CD4-positive, alpha-beta T cell treated with Interferon gamma for 1 hour (primary cell): ENCODE measurements around the gene PDLIM5.
"Not testable (repeated sequence)": the region's sequence is repeated elsewhere in the genome, so short reads cannot be mapped to it uniquely, and the experiment has no call there.

Experiments
- DNase-seq: peaks from one replicate; pipeline ENCODE4 v3.0.0-alpha.2; 2020

Gene PDLIM5

DNA sequence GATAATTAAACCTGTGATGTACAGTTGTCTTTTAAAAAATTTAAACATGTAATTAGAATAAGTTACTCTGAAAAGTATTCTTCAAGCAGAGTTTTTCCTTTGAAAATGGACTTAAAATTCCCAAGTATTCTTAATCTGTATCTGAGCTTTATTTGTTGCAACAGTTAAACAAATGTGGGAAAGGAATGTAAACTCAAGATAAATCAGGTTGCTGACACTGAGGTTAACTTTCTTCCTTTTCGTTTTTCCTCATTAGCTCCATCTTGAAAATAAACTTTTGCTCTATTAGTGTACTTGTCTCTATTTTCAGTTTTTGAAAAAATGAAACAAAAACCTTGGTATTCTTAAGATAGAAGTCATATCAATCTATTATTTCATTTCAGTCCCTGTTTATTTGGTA, 161.5 kb downstream of the PDLIM5 start:
- DNase-seq: no peak

DNA sequence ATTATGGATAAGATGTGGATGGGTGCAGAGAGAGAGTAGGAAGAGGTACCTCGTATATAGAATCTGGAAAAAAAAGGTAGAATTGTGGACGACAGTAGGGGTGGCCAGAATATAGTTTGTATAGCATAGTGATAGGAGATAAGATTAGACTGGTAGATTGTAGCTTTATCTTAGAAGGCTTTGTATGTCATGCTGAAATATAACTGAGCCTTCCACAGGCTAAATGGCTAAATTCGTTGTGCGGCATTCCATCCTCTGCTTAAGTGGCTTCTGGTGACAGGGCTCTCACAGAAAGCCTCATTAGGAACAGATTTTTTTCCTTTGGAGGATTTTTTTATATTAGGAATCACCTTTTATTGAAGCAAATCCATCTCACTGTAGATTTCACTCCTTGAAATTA, 163.7 kb downstream of the PDLIM5 start:
- DNase-seq: no peak

DNA sequence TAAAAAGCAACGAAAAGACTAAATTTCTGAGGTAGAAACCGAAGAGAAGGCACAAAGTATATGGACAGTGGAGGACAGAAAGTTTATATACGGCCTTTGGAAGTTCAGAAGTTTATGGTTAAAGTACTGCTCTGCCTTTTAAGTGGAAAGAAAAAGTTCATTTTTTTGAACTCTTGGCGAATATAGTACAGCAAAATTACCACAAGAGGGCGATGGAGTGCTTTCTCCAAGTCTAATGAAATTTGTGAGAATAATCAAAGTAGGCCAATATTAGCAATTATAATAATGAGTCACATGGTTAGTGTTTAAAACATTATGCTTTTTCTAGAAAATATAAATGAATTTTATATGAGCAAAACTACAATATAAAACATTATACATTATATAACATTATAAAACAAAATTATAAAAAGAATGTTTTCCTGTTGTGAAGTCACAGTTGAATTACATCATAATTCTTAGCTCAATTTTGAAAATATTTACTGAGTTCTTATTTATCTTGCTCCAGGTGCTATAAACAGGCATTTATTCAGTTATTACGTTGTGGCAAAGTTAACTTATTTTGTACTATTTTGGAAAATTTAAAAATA, 169.8 kb downstream of the PDLIM5 start:
- DNase-seq: no peak

DNA sequence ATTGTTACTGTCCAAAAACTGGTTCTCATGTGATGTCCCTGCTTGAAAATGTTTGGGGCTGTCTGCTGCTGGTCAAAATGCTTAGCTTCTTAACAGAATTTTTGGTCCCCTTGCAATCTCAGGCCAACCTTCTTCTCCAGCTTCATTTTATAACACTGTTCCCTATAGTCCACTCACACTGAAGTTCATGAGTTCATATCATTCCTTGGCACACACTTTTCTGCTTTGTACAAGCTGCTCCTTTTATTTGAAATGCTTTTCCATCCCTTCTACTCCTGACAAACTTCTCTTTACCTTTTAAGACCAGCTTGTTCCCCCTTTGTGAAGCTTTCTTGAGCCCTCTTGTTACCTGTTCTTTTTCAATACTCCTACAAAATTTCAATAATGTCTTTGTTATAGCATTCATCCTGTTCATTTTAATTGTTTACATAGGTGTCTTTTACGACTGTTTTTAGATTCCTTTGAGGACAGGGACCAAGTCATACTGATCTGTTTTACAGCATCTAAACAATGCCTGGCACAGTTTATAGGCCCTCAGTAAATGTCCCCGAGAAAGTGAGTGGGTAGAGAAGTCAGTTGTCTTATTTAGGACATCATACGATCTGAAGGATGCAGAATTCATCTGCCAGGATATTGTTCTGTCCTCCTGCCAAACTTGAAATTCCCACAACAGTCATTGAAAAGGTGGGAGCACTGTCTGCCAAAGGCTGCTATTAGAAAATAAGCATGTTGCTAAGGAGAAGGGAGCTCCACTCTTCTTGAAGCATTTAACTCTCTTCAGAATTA, 171.6 kb downstream of the PDLIM5 start:
- no peak for DNase-seq

DNA sequence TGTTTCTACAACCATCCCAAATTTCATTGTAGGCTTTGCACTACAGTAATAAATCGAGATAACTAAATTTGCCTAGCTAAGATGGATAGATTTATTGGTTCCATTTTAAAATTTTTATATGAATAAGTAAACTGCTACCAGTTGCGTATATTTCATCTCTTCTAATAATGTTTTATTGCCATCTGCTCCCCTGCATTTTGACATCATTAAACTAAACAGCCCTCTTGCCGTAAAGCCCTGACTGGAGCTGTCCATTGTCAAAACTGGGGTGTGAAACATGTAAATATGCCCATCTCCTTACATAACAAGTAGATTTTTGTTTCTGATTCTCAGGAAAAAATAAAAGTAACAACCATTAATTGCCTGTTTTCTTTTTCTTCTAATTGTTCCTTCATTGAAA, 175.2 kb downstream of the PDLIM5 start:
- DNase-seq: no peak

DNA sequence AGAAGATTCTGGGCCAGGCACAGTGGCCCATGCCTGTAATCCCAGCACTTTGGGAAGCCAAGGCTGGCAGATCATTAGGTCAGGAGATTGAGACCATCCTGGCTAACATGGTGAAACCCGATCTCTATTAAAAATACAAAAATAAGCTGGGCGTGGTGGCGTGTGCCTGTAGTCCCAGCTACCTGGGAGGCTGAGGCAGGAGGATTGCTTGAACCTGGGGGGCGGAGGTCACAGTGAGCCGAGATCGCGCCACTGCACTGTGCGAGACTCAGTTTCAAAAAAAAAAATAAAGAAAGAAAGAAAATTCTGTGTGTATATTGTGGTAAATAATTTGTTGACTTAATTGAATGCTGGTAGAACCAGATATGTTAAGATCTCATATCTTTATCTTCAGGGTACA, 177.3 kb downstream of the PDLIM5 start:
- not testable (repeated sequence) for DNase-seq

DNA sequence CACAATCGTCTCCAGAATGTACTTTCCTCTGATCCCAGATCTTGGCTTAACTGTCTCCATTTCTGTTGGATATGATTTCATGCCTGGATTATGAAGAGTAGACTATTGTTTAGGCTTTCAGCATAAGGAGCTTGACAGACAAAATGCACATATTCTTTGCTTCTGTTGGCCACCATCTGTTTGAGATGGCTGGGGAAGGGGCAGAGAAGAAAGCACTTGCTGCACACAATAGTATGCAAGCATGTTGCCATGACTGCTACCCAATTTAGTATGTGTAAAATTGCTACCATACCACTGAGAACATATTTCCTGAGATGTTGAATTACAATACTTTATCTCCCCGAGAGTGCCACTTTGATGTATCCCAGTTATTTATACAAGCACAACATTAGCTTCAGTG, 178.1 kb downstream of the PDLIM5 start:
- no peak for DNase-seq

DNA sequence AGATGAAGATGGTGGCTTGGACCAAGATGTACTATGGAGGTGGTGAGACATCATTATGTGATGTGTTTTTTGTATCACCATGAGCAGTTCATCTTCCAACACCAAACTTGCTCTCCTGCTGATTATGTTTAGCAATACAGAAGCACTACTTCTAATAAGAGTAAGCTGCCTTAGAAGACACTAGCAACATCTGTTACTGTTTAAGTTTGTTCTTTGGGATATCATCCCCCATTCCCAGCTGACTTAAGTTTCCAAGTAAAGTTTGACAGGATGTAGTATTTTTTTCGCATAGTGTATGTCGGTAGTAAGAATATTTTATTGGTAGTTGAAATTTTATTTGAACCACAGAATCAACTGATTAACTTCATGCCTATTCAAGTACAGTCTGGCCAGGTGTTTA, 182.5 kb downstream of the PDLIM5 start:
- DNase-seq: no peak

DNA sequence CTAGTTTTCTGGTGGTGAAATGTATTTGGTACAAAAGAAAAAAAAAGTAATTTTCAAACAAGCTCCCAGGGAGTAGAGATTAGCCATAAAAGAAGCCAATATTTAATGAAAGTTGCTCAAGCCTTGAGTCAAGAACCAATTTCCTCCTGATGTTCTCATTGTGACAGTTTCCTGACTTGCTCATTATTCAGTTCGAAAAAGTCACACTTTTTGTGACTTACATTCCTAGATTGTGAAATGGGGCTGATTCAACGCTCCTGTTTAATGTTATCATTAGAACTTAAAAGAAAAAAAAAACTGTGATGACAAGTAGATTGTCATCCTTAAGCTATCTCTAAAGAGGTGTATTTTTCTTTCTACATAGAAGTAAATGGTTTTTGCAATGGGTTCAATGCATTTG, 183.4 kb downstream of the PDLIM5 start:
- DNase-seq: no peak

DNA sequence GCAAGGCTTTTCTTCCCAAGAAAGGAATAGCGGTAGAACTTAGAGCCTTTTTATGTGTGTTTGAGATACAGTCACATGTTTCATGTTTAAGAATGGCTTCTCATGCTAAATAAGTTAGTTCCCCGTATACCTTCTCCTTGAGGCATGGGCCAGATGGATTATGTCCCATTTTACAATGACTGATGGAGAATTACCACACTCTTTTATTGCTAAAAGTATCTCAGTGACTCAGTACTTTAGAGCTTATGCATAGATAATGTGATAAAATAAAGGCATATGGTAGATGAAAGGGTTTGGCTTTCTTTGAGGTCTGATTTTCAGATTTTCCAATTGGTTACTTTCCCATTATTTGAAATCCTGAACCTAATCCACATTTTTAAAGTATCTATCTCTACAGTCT, 184.3 kb downstream of the PDLIM5 start:
- no peak for DNase-seq

DNA sequence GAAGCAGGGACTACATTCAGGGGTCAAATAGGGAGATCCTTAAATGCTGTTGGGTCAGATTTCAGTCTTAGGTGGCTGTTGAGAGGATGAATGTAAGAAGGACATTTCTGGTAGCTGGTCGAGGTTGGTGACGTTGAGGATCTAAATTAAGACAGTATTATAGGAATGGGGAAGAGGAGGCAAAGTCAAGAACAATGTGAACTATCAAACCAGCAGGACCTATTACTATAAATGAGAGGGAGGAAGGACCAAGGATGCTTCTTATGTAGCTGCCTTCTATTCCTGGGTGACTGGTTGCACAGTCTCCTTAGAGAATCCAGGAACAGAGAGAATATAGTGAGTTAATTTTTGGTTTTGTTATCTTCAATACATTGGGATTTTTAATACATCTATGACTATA, 187.6 kb downstream of the PDLIM5 start:
- DNase-seq: no peak

DNA sequence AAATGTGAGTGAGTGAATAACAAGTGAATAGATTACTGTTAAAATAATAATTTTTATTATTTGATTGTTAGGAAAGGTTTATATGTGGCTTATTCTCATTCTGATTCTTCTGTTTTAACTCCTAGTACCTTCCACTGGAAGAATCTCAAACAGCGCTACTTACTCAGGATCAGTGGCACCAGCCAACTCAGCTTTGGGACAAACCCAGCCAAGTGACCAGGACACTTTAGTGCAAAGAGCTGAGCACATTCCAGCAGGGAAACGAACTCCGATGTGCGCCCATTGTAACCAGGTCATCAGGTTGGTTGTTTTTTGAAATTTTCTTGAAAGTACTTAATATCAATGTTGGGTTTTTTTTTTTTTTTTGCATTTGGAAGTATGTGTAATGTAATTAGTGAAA, 188.4 kb downstream of the PDLIM5 start:
- DNase-seq: no peak

DNA sequence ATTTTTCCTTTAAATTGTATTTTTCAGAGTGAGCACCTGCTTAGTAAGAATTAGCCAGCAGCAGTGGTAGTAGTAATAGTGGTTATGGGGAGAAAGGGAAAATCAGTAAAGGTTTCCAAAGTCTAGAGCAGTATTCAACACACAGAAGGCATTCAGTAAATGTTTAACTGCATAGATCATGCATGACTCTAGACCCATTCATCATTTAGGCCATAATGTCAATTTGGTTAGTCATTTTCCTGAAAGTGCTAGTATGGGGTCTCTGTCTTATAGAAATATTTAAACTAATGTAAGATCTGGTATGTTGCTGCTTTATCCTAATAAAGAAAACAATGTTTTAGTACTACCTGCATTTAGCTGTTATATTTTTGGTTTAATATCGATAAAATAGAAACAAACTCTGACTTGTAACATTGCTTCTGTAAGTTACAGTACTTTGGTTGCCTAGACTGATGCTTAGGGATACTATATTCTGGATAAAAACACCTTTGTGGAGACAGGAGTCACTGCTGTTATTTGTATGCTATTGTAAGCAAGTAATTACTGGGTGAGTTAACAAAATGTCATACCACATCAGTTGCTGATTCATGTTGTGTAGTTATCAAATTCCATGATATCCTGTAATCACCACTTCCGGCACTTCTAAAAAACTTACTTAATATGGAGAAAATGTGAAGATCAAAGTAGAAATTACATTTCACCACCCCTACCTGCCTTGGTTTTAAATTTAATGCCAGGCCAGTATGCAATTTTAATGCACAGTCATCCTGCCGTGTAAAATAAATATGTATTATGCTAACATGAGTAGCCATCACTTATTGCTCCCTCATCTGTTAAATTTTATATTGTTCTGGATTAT, 190.2 kb downstream of the PDLIM5 start:
- no peak for DNase-seq

DNA sequence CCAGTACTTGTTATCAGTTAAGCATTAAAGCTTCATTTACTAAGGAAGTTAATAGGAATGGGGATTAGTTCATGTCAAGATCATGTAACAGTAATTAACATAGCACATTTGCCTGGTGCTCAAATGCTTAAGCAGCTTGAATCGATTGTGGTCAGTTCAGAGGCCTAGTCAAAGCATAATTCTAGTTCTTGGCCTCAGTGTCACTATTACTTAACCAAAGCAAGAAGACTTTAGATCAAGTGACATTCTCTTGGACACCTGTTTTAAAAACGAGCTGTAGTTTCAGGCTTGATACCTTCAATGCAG, 190.8 kb downstream of the PDLIM5 start:
- no peak for DNase-seq

DNA sequence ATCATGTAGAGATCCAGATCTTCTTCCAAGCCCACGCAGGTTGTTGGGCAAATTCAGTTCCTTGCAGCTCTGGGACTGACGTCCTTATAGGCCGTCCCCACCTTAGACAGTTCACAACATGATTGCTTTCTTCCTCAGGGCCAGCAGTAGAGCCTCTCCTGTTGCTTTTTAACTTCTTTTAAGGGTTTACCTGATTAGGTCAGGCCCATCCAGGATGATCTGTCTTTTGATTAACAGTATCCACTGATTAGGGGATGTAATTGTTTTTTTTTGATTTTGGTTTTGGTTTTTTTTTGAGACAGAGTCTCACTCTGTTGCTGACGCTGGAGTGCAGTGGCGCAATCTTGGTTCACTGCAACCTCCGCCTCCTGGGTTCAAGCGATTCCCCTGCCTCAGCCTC, 197.0 kb downstream of the PDLIM5 start:
- no peak for DNase-seq

DNA sequence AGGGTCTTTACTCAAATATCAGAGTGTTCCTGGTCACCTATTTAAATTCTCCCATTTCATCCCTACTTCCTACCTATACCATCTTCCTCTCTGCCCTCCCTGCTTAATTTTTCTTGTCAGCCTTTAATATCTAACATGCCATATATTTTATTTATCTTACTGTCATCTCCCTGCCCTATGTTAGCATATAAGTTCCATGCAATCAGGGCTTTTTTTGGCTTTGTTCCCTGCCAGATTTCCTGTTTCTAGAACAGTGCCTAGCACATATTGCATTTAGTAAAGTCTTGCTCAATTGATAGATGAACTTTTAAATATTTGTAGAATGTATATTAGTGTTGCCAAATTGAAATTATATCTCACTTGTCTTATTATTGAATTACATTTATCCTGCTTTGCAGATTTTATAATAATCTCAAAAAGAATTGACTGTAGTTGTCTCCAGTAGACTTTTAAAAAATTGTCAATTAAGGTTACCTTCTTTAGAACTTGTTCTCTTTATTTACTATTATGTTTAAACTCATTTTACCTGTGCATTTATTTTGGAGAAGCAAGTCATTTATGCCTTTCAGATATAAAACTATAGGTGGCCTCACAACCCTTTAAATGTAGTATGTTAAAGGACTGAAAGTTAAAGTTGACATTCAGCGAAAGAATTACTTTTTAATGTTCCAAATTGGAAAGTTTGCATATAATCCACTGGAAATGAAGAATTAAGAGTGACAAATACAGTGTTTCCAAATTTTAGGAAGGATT, 197.8 kb downstream of the PDLIM5 start:
- no peak for DNase-seq

DNA sequence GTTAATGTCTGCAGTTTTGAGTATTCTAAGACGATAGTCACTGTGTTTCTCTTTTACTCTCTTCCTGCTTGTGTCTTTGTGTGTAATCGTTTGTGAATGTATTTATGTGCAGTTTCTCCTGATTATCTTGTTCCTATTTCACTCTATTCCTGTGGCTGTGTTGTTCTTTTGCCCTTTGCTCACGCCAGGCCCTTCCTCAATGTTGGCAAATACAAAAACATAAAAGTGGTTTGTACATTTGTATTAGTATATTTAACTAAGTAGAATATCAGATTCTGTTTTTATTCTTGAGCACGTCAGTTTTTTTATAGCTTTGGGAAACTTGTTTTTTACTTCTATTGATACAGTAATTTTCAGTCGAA, 198.4 kb downstream of the PDLIM5 start:
- no peak for DNase-seq

DNA sequence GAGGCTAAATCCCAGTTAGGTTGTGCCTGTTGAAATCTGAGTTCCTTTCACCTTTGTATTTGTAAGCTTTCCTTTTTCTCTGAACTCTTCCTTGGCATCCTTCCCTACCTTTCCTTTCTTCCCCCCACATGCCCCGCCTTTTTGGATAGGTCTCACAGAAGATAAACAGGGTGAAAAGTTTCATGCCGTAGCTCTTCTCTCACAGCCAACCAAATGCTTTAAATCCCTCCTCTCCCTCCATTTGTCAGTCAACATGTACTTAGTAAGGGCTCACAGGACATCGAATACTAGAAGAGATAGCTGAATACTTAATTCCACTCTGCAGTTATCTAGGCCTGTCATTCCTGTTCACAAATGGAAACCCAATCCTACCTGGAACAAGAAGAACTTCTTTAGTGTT, 198.9 kb downstream of the PDLIM5 start:
- no peak for DNase-seq

DNA sequence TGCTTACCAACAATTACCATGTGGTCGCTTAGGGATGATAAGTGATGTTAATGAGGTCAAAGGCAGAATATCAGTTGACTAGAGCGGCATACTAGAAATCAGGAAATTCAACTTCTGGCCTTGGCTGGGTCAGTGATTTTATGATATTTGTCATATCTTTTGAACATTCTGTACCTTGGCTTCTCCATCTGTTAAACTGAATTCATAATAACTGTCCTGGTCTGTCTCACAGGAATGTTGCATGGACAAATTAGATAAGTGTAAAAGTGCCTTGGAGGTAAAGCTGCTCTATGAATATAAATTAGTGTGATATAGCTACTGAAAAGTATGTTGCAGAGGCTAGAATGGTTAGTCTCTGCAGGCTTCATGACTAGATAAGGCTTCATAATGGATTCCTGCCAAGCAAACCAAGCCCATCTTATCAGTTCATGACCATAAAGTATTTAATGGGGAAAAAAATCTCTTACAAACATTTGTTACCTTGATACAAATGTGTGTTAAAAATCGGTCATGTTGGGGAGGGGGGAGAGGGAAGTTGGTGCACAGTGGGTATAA, 201.4 kb downstream of the PDLIM5 start:
- no peak for DNase-seq

DNA sequence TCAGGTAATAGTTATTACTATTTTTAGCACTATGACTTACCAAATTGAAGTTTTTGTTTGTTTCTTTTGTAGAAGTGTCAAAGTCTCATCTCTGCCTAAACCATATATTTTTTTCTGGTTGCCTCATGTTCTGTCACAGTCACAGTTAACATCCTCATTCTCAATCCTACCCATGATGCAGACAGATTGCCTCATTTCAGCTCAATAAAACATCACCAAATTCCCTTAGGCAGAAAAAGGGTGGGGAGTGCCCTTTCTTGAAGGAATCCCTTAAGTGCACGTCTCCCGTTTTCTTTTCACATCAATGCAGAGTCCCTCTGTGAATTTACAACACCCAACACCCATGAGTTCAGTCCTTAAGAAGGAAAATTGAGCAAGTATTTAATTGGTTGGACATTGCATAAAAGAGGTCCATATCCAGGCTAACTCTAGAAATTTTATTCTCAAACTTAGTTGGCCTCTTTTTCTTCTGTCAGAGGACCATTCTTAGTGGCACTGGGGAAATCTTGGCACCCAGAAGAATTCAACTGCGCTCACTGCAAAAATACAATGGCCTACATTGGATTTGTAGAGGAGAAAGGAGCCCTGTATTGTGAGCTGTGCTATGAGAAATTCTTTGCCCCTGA, 202.4 kb downstream of the PDLIM5 start:
- no peak for DNase-seq

DNA sequence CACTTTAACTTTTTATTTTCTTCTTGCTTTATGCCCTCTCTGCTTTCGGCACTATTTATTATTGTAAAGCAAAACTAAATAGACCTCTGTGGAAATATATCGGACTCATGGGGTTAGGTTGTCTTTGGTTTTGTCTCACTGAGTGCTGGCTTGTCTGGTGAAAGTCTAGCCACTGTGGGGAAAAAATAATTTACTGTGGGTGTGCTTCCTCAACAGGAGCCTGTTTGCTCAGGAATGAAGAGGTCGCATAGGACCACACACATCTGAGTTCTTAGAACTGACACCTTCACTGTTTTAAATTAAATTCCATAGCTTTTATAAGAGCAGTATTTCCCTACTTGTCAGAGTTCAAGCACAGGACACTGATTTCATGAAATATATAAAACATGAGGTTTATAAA, 203.0 kb downstream of the PDLIM5 start:
- no peak for DNase-seq

DNA sequence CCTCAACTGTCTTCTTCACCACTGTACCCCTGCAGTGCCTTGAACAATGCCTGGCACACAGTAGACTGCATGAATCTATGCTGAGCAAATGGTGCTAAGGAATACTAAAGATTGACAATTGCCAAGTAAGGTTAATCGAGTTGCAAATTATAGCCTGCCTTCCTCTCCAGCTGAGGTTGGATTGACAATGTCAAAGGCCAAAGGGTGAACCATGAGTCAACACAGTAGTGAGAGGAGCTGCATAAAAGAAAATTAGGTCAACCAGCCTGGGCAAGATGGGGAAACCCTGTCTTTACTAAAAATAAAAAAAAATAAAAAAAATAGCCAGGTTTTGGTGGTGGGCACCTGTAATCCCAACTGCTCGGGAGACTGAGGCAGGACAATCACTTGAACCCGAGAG, 208.9 kb downstream of the PDLIM5 start:
- no peak for DNase-seq

DNA sequence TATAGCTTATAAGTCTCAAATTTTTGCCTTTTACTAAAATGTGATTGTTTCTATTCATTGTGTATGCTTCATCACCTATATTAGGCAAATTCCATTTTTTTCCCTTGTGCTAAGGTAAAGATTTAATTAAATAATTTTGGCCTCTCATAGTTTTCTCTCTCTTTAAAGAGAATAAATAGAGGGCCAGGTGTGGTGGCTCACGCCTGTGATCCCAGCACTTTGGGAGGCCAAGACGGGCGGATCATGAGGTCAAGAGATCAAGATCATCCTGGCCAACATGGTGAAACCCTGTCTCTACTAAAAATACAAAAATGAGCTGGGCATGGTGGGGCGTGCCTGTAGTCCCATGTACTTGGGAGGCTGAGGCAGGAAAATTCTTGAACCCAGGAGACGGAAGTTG, 213.3 kb downstream of the PDLIM5 start:
- not testable (repeated sequence) for DNase-seq
